RWPE2 (cell line): Measurements from ENCODE around the gene DDX17.

Experiments
- ATAC-seq: fragments of 200-7000 bp; cut with Tn5 transposase; 3 replicates; pipeline ENCODE4 v1.9.1; 2021; ENCODE audit warnings: low read depth
- DNase-seq: peaks from one replicate; pipeline ENCODE4 v3.0.0-alpha.2; 2020; ENCODE audit warnings: low spot score
- H3K27ac ChIP-seq: fragments of 450-650 bp; 2 replicates; pipeline ENCODE4 v1.5.1; 2017; ENCODE audit warnings: mild to moderate bottlenecking; ENCODE audit not compliant: poor library complexity, severe bottlenecking
- H3K27me3 ChIP-seq: fragments of 250-450 bp; sonication (Bioruptor Pico); 2 replicates; pipeline ENCODE4 v1.5.1; 2021; ENCODE audit warnings: mild to moderate bottlenecking, moderate library complexity; ENCODE audit not compliant: insufficient read depth, poor library complexity, severe bottlenecking
- H3K36me3 ChIP-seq: fragments of 250-450 bp; sonication (Bioruptor Pico); 2 replicates; pipeline ENCODE4 v1.5.1; 2020; ENCODE audit warnings: low read depth, mild to moderate bottlenecking, moderate library complexity
- H3K4me1 ChIP-seq: fragments of 250-450 bp; sonication (Bioruptor Pico); 2 replicates; pipeline ENCODE4 v1.5.1; 2021; ENCODE audit warnings: mild to moderate bottlenecking, moderate library complexity; ENCODE audit not compliant: insufficient read depth, poor library complexity, severe bottlenecking
- H3K4me3 ChIP-seq: fragments of 250-450 bp; sonication (Bioruptor Pico); 2 replicates; pipeline ENCODE4 v1.5.1; 2021; ENCODE audit warnings: mild to moderate bottlenecking, moderate library complexity; ENCODE audit not compliant: severe bottlenecking
- H3K9me3 ChIP-seq: fragments of 250-450 bp; sonication (Bioruptor Pico); 2 replicates; pipeline ENCODE4 v1.5.1; 2021; ENCODE audit warnings: mild to moderate bottlenecking, moderate library complexity; ENCODE audit not compliant: severe bottlenecking
- TF ChIP-seq, protein P1 (sequence below): fragments of 450-650 bp; IDR thresholded peaks from one replicate; pipeline ENCODE4 v1.5.1; 2017; ENCODE audit warnings: mild to moderate bottlenecking, moderate library complexity; ENCODE audit not compliant: poor library complexity, severe bottlenecking

Gene DDX17

DNA sequence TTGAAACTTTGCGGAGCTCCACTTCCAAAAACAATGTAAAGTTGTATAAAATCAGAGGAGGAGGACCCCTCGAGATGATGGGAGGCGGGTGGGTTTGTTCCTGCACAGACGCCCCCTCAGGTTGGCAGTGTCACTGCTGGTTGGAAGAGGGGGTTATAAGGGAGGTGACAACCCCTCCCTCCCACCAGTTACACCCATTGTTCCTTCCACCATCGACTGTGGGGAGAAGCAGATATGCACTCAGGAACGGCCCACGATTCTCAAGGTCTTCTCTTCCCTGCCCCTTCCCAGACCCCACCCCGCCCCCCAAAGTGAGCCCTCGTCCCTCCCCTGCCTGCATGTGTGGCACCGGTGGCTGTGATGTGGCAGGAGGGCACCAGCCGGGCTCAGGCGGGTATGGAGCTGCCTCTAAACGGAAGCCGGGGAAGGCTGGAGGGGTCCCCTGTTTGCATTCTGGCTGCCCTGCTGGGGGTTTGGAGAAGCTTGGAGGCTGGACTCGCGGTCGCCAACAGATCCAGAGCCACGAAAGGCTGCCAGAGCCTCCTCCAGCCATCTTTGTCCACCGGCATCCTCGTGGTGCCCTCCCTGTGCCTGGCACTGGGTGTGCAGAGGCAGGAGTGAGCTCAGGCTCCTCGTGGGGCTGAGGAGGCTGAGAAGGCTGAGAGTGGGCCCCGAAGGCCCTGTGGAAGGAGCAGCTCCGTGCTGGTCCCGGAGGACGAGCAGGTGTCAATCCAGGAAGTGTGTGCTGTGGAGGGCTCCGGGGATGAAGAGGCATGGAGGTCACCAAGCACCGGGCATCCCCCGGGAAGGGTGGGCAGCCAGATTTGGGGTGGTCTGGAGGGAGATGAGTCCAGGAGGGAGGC, 37.4 kb downstream of the DDX17 start:
- H3K27ac ChIP-seq, result peak overlapping the region; percentile 8
- H3K9me3 ChIP-seq, result no peaks in the 10 kb centered on the region
- peak overlapping the region; percentile 44 for H3K4me3 ChIP-seq
- H3K36me3 ChIP-seq, result no peaks in the 10 kb centered on the region
- no peaks in the 10 kb centered on the region for H3K27me3 ChIP-seq
- DNase-seq, result no peak
- peaks cover 2% of the 10 kb centered on the region for H3K4me1 ChIP-seq
- no peak for ATAC-seq
- TF ChIP-seq, protein P1, sequence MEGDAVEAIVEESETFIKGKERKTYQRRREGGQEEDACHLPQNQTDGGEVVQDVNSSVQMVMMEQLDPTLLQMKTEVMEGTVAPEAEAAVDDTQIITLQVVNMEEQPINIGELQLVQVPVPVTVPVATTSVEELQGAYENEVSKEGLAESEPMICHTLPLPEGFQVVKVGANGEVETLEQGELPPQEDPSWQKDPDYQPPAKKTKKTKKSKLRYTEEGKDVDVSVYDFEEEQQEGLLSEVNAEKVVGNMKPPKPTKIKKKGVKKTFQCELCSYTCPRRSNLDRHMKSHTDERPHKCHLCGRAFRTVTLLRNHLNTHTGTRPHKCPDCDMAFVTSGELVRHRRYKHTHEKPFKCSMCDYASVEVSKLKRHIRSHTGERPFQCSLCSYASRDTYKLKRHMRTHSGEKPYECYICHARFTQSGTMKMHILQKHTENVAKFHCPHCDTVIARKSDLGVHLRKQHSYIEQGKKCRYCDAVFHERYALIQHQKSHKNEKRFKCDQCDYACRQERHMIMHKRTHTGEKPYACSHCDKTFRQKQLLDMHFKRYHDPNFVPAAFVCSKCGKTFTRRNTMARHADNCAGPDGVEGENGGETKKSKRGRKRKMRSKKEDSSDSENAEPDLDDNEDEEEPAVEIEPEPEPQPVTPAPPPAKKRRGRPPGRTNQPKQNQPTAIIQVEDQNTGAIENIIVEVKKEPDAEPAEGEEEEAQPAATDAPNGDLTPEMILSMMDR, result no peak

DNA sequence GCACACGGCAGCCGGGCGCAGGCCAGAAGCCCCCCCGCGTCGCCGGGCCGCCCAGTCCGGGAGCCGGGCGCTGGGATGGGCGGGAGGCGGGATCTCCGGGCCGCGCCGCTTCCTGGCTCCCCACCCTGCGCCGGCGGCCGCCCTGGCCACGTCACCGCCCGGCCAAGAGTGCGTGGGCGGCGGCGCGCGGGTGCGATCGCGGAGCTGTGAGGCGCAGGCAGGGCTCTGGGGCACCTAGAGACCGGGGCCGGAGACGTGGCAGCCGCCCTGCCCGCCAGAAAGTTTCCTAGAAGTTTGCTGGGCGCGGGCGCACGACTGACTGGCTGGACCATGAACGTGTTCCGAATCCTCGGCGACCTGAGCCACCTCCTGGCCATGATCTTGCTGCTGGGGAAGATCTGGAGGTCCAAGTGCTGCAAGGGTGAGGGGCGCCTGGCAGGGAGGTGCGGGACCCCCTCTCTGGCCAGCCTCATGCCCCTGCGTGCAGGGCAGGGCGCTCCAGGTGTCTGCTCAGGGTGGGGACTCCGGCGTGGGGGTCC, 38.1 kb downstream of the DDX17 start, which contains the start of gene KDELR3:
TSS of gene KDELR3 (plus strand) at position 193 of the 539 bp plus-strand sequence. CDS start at position 331, 138 bp downstream.
- TF ChIP-seq, protein P1, result no peak
- no peaks in the 10 kb centered on the region for H3K27me3 ChIP-seq
- H3K36me3 ChIP-seq, result no peaks in the 10 kb centered on the region
- DNase-seq, result no peak
- peak; percentile 88 for ATAC-seq
- H3K9me3 ChIP-seq, result no peaks in the 10 kb centered on the region
- peaks cover 2% of the 10 kb centered on the region for H3K4me1 ChIP-seq
- H3K4me3 ChIP-seq, result peak within 1 kb of the TSS; percentile 44
- H3K27ac ChIP-seq, result peak within 1 kb of the TSS; percentile 8

DNA sequence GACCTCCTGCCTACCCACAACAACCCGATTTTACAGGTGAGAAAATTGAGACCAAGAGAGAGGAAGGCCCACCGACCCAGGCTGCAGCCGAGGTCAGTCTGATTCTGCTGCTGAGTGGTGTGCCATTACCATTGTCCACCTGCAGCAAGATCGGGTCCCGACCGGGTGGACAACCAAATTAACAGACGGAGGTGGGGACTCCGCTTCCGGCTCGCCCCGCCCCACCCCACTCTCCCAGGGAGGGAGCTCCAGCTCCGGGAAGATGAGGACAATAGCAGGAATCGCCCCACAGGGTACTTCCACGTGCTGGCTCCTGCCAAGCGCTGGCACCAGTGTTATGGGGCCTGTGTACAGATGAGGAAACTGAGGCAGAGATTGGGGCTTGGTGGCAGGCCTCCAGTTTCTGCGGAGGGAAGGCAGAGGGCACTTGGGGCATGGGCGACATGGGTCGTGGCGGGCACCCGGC, 38.6 kb downstream of the DDX17 start:
- no peaks in the 10 kb centered on the region for H3K36me3 ChIP-seq
- DNase-seq (no peak), ATAC-seq (no peak)
- no peaks in the 10 kb centered on the region for H3K9me3 ChIP-seq
- peak overlapping the region; percentile 44 for H3K4me3 ChIP-seq
- peaks cover 2% of the 10 kb centered on the region for H3K4me1 ChIP-seq
- TF ChIP-seq, protein P1, result no peak
- H3K27me3 ChIP-seq, result no peaks in the 10 kb centered on the region
- peak overlapping the region; percentile 8 for H3K27ac ChIP-seq

DNA sequence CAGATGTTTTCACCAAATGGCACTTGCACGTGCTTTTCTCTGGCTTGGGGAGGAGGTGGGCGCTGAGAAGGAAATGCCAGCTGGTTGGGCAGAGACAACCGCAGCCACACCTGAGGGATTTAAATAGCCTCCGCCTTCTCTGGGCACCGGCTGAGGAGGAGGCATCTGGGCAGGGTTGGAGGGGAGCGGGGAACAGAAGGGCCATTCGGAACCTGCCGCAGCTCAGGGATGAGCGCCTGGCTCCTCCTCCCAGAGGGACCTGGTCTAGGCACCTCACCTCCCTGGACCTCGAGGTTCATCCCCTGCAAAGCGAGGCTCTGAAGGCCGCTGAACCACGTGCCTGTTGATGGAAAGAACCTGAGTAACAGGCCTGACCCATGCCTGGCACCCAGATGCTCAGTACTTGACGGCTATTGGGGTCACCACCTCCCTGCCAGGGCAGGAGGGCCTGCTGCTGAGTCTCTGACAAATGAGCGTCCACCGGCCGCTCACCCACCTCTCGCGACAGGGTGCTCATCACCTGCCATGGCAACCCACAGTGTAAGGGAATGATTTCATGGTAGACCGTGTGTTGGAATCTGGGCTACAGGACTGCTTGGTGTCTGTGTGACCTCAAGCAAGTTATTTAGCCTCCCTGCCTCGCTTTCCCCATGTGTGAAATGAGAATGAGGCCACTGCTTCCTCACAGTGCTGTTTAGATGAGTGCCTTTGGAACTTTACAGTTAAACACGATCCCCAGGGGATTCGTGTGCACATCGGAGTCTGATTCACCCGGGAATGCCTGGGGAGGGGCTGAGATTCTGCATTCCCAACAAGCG, 40.2 kb downstream of the DDX17 start:
- no peak for DNase-seq

More for the DNA sequence above, 40.2 kb downstream of the DDX17 start:
- ATAC-seq, result no peak
- no peaks in the 10 kb centered on the region for H3K9me3 ChIP-seq
- H3K36me3 ChIP-seq, result no peaks in the 10 kb centered on the region
- TF ChIP-seq, protein P1, result no peak
- no peak overlapping the region for H3K27ac ChIP-seq
- peaks cover 2% of the 10 kb centered on the region for H3K4me1 ChIP-seq
- H3K4me3 ChIP-seq, result no peak overlapping the region
- H3K27me3 ChIP-seq, result peaks cover 4% of the 10 kb centered on the region
